ENCODE results near the gene MARVELD3.

DNA sequence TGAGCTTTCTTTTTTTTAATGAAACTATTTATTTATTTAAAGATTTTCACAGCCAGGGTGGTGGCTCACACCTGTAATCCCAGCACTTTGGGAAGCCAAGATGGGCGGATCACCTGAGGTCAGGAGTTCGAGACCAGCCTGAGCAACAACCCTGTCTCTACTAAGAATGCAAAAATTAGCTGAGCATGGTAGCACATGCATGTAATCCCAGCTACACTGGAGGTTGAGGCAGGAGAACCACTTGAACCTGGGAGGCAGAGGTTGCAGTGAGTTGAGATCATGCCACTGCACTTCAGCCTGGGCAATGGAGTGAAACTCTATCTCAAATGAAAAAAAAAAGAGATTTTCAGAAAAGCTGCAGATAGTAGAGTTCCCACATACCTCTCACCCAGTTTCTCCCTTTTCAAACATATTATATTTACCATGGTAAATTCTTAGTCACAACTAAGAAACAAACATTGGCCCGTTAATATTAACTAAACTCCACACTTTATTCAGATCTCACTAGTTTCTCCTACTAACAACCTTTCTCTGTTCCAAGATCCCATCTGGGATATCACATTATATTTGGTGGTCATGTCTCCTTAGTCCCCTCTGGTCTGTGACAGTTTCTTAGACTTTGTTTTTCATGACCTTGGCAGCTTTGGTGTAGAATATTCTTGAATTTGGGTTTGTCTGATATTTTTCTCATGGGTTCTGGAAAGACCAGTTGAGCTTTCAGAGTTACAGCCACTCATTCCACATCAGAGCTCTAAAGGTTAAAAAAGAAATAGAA lies 41.3 kb upstream of the MARVELD3 start:
- TF ChIP-seq, protein P1, sequence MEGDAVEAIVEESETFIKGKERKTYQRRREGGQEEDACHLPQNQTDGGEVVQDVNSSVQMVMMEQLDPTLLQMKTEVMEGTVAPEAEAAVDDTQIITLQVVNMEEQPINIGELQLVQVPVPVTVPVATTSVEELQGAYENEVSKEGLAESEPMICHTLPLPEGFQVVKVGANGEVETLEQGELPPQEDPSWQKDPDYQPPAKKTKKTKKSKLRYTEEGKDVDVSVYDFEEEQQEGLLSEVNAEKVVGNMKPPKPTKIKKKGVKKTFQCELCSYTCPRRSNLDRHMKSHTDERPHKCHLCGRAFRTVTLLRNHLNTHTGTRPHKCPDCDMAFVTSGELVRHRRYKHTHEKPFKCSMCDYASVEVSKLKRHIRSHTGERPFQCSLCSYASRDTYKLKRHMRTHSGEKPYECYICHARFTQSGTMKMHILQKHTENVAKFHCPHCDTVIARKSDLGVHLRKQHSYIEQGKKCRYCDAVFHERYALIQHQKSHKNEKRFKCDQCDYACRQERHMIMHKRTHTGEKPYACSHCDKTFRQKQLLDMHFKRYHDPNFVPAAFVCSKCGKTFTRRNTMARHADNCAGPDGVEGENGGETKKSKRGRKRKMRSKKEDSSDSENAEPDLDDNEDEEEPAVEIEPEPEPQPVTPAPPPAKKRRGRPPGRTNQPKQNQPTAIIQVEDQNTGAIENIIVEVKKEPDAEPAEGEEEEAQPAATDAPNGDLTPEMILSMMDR (conservative IDR thresholded peaks at IDR 0.05) = no peak
- no peak for TF ChIP-seq EZH2 (IDR thresholded peaks at IDR 0.05; ENCODE audit: low read depth)
